PC-9 (cell line): ENCODE data around the gene NHEJ1. TPM values are rescaled to one million over a fixed set of nuclear protein-coding genes. Genes with fewer than 3 reads are reported as not detected.

Experiments used
- BruUV-seq: library from RNA; stranded (reverse); fragments of 400-500 nt; replicated peaks from 2 replicates; lab custom pipeline; 2021; lab: Mats Ljungman, UMichigan
- CTCF ChIA-PET: fragments of 300-600 bp; sonication (Branson Sonifier 250); formaldehyde crosslinking; loops from one replicate; lab custom pipeline; 2022; ENCODE audit warnings: antibody characterized with exemption; lab: Charles Lee
- POLR2A ChIA-PET: fragments of 300-600 bp; sonication (Branson Sonifier 250); formaldehyde crosslinking; loops from one replicate; lab custom pipeline; 2022; ENCODE audit warnings: antibody characterized with exemption; ENCODE audit not compliant: unreplicated experiment; lab: Charles Lee
- DNase-seq, 2 experiments: peaks; one replicate each; pipeline versions ENCODE4 v3.0.0 to v3.0.0-alpha.2; 2015 to 2022; ENCODE audit warnings: mixed read lengths in 1 of 2
- H2AFZ ChIP-seq: fragments of 200-600 bp; sonication (generic); 2 replicates; pipeline ENCODE4 v1.8.1; 2017; ENCODE audit warnings: antibody characterized with exemption
- H3F3A ChIP-seq: fragments of 200-600 bp; sonication (generic); 2 replicates; pipeline ENCODE4 v1.8.1; 2017; ENCODE audit warnings: antibody characterized with exemption, mild to moderate bottlenecking, low read depth; ENCODE audit not compliant: insufficient read depth
- H3K27ac ChIP-seq: fragments of 200-600 bp; sonication (generic); 2 replicates; pipeline ENCODE4 v1.6.1; 2016; ENCODE audit warnings: mixed run types
- H3K27me3 ChIP-seq: fragments of 200-600 bp; sonication (generic); 2 replicates; pipeline ENCODE4 v1.6.1; 2016; ENCODE audit warnings: low read depth, mixed run types; ENCODE audit not compliant: insufficient read depth
- H3K36me3 ChIP-seq: fragments of 200-600 bp; sonication (generic); 2 replicates; pipeline ENCODE4 v1.6.1; 2016; ENCODE audit warnings: low read depth, mixed run types
- H3K4me1 ChIP-seq: fragments of 200-600 bp; sonication (generic); replicated peaks from 2 replicates; pipeline ENCODE4 v1.6.1; 2016; ENCODE audit warnings: mixed run types; ENCODE audit not compliant: insufficient read depth
- H3K4me2 ChIP-seq: fragments of 200-600 bp; sonication (generic); 2 replicates; pipeline ENCODE4 v1.6.1; 2017; ENCODE audit warnings: mixed run types
- H3K4me3 ChIP-seq: fragments of 200-600 bp; sonication (generic); 2 replicates; pipeline ENCODE4 v1.6.1; 2016; ENCODE audit warnings: mixed run types
- H3K79me2 ChIP-seq: fragments of 200-600 bp; sonication (generic); 2 replicates; pipeline ENCODE4 v1.6.1; 2017; ENCODE audit warnings: low read depth, mixed run types
- H3K9me2 ChIP-seq: fragments of 200-600 bp; sonication (generic); 2 replicates; pipeline ENCODE4 v1.8.1; 2017; ENCODE audit warnings: mild to moderate bottlenecking; ENCODE audit not compliant: insufficient read depth
- H3K9me3 ChIP-seq: fragments of 200-600 bp; sonication (generic); 2 replicates; pipeline ENCODE4 v1.8.1; 2016; ENCODE audit warnings: low read depth; ENCODE audit not compliant: insufficient read depth
- H4K20me1 ChIP-seq: fragments of 200-600 bp; sonication (generic); 2 replicates; pipeline ENCODE4 v1.8.1; 2017; ENCODE audit not compliant: insufficient read depth
- CTCF ChIP-seq: fragments of 200-600 bp; sonication (generic); conservative IDR thresholded peaks from 2 replicates; pipeline ENCODE4 v1.6.1; 2017; ENCODE audit warnings: mixed run types, antibody characterized with exemption, mild to moderate bottlenecking, moderate library complexity
- EZH2 ChIP-seq: fragments of 200-600 bp; sonication (generic); IDR thresholded peaks from 2 replicates; pipeline ENCODE4 v1.8.0; 2017; ENCODE audit warnings: antibody characterized with exemption, low read depth
- intact Hi-C: fragments of 100-400 bp; cut with micrococcal nuclease; formaldehyde crosslinking; loops from one replicate; pipeline ENCODE4 v1.10.0; 2022; ENCODE audit not compliant: unreplicated experiment
- total RNA-seq: library from RNA; stranded (reverse); gene quantifications from 2 replicates; pipeline ENCODE4 v1.2.3, GENCODE V29; 2021

NHEJ1 gene
- total RNA-seq, 1 experiment from 2014 or later: 9.8 TPM

GRCh38 chr2:219087361-219087760, 73.3 kb downstream of the NHEJ1 start:
- H3K27ac ChIP-seq: no peak overlapping the region
- no peak overlapping the region for H2AFZ ChIP-seq
- H3K4me1 ChIP-seq: no peaks in the 10 kb centered on the region
- no peaks in the 10 kb centered on the region for H3K9me3 ChIP-seq
- no peaks in the 10 kb centered on the region for H3K27me3 ChIP-seq
- CTCF ChIA-PET: interaction anchor here (0.6 kb wide), 1 partner anchor 211 kb away, joined by 5 read pairs; no protein-coding TSS in a partner anchor
- no peaks in the 10 kb centered on the region for H3K9me2 ChIP-seq
- H3K36me3 ChIP-seq: no peaks in the 10 kb centered on the region
- no peak for DNase-seq
- H3K4me3 ChIP-seq: no peak overlapping the region
- H3K4me2 ChIP-seq: no peak overlapping the region
- intact Hi-C loops: no loop called here
- no peaks in the 10 kb centered on the region for H3K79me2 ChIP-seq
- BruUV-seq: no TSS peak
- no peaks in the 10 kb centered on the region for H3F3A ChIP-seq
- POLR2A ChIA-PET: no interaction called here
- TF ChIP-seq CTCF (no peak), EZH2 (no peak)
- no peaks in the 10 kb centered on the region for H4K20me1 ChIP-seq

DNA sequence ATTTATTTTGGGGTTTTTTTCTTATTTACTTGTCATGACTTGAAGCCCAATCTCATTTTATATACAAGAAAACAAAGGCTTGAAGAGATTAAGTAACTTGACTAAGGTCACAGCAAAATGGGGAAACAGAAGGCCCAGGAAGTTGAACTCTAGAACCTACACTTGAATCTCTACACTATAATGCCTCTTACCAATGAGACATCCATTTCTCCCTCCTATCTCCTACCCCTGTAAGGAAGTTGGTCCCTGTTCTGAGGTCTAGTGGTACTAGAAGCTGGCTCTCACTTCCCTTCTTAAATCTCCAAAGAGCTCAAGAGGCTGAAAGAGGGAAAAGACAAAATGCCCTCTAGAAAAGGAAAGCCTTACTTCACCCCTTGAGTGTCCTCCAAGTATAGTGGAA, 74.4 kb downstream of the NHEJ1 start:
- Histone ChIP-seq H3K27ac (no peak overlapping the region), H3K27me3 (no peaks in the 10 kb centered on the region), H4K20me1 (no peaks in the 10 kb centered on the region), H3K4me1 (no peaks in the 10 kb centered on the region), H3K36me3 (no peaks in the 10 kb centered on the region), H3K9me3 (no peaks in the 10 kb centered on the region), H3K79me2 (no peaks in the 10 kb centered on the region), H3F3A (no peaks in the 10 kb centered on the region), H3K4me3 (no peak overlapping the region), H2AFZ (no peak overlapping the region), H3K9me2 (no peaks in the 10 kb centered on the region), H3K4me2 (no peak overlapping the region)
- TF ChIP-seq CTCF: no peak
- no peak for TF ChIP-seq EZH2
- intact Hi-C loops: no loop called here
- CTCF ChIA-PET: no interaction called here
- POLR2A ChIA-PET: no interaction called here
- DNase-seq: no peak
- no TSS peak for BruUV-seq

- TF ChIP-seq EZH2 (no peak), CTCF (no peak)
- Histone ChIP-seq H3K4me2 (no peak overlapping the region), H3K79me2 (no peaks in the 10 kb centered on the region), H3K36me3 (no peaks in the 10 kb centered on the region), H3K9me2 (no peaks in the 10 kb centered on the region), H3K9me3 (no peaks in the 10 kb centered on the region), H3K4me1 (no peaks in the 10 kb centered on the region), H3K27me3 (no peaks in the 10 kb centered on the region), H3F3A (no peaks in the 10 kb centered on the region), H3K4me3 (no peak overlapping the region), H2AFZ (no peak overlapping the region), H3K27ac (no peak overlapping the region), H4K20me1 (no peaks in the 10 kb centered on the region)
- no TSS peak for BruUV-seq
- intact Hi-C loops: no loop called here
- ChIA-PET CTCF (no interaction called here), POLR2A (no interaction called here)
- DNase-seq: no peak
Observed at GRCh38 chr2:219084791-219085190, 75.8 kb downstream of the NHEJ1 start.
